GM21528 (cell line): ENCODE data around the gene PARP12.

Experiments
- ATAC-seq: cut with Tn5 transposase; IDR thresholded peaks from one replicate; pipeline ENCODE4 v1.9.1; 2021; ENCODE audit warnings: mild to moderate bottlenecking, moderate library complexity; ENCODE audit not compliant: unreplicated experiment, low FRiP score

Gene PARP12

GRCh38 chr7:139995017-139995915, 67.5 kb downstream of the PARP12 start:
- no peak for ATAC-seq

DNA sequence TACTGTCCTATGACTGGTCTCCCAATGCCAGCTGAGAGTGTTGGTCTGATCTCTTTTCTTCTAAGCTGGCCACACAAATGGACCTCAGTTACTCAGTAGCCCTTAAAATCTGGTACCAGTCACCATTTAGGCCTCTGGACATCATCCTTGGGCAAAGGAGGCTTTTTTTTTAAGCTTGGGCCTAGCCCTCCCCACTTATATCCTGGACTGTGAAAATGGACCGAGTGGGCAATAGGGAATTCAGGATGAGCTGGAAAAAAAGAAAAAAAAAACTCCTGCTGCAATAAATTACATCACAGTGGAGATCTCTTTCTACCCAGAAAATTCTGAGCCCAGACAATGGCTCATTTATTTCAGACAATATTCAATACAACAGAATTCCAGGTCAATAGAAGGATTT, 68.4 kb downstream of the PARP12 start:
- ATAC-seq: no peak

- ATAC-seq: no peak
These were observed 69.2 kb downstream of the PARP12 start for GRCh38 chr7:139993592-139993991.

DNA sequence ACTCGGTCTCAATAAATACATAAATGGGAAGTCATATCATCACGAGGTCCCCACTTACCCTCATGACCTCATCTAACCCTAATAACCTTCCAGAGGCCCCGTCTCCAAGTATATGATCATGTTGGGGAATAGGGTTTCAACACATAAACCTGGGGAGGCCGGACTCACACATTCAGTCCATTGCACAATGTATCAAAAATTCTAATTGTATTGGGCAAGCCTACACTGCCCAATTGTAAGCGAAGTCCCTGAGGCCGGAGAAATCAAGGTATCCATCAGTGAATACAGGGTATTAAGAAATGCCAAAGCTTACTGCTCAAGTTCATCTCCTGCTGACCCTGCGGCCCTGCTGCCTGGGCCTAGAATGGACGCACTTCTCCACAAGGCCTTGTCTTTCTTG, 69.6 kb downstream of the PARP12 start:
- ATAC-seq: no peak

DNA sequence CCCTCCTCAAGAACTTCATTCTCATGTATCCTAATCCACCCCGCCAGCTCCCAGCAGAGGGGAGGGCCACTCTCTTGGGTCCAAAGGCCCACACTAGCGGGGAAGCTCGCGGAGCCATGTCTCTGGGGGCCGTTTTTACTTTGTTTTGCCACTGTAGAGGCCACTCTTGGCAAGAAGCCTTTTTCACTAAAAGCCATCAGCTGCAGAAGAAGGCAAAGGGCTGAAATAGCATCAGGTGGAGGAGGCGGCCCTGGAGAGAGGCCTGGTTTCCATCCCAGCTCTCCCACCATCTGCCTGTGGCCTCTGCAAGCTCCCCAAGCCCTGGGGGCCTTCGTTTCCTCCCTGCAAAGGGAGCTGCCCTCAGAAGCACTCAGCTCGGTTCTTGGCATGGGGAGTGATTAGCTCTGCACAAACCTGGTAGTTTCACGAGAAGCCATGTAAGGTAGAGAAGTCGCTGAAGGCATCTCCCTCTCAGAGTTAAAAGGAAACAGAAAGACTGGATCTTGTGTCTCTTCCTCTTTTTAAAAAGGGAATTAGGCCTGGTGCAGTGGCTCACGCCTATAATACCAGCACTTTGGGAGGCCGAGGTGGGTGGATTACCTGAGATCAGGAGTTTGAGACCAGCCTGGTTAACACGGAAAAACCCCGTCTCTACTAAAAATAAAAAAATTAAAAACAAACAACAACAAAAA, 70.3 kb downstream of the PARP12 start:
- no peak for ATAC-seq

- no peak for ATAC-seq
These were observed 70.8 kb downstream of the PARP12 start for GRCh38 chr7:139991911-139992310.

GRCh38 chr7:139991269-139991666, 71.5 kb downstream of the PARP12 start:
- ATAC-seq: no peak

DNA sequence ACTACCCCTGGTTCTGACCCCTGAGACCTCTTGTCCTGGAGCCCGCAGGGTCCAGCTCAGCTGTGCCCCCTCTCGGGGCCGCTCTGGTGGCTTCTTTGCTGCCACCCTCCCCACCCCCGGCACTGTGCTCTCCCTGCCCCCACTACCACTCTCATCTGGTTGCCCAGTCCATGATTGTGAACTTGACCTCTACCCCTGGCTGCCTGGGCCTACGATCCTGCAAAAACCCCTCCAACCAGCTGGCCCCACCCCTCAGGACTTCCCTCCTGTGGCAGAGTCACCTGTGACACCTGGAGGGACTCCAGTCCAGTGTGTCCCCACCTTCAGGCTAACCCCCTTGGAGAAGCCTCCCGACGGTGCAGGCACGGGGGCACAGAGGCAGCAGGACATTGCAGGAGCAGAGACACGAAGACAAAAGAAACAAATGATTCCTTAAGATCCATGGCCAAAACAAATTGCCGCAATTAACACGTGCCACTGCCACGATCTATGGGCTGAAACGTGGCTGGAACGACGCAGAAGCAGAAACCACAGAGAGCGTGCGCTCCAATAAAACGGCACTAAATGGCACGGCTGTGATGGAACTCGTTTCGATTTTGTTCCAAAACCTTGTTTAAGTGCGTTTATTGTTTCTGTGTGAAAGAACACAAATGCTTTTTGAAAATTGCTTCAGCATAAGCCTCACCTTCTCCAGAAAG, 72.0 kb downstream of the PARP12 start:
- ATAC-seq: no peak

DNA sequence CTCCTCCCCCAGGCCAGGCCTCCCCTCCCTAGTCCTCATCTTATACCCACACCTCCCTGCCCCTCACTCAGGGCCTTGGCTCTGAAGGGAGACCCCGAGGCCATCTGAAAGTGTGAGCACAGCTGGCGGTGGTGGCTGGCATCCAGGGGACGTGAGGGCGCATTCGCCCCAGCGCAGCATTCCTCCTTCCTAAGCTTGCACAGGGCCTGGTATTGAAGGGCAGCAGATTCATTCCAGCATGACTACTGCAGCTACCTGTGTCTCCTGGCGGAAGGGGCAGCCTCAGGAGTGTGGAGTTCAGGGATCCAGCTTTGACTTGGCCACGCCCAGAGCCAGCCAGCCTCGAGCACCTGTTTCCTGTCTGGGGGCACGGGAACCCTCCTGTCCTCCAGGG, 72.6 kb downstream of the PARP12 start:
- ATAC-seq: no peak

DNA sequence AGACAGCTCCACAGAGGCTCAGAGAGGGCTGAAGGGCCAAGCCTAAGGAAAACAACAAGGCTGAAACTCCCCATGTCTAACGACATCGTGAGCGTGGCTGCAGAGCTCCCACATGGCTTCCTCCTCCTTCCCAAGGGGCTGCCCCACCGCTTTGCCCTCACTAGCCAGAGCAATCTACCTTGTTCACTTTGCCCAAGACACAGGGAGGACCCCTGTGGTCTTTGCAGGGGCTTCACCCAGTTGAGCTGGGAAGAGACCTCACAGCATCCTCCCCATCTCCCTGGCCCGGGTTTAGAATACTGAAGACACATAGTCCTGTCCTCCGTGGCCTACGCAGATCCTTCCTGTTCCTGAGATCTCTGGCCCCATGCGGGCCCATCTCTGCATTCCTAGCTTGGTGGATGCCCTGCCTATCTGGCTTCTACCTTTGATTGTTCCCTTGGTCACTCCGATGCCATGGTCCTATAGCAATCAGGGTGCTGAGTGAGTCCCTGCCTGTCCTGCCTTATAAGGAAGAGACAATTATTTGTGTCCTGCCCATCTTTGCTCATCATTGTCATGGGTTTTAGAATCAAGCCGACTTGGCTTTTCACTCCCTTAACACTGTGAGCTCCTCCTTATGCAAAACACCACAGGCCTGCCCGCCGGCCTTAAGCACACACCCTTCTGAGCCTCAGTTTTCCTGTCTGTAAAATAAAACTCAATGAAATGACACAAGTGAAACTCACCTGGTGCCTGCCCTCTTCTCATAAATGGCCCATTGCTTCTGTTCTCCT, 73.2 kb downstream of the PARP12 start:
- no peak for ATAC-seq

DNA sequence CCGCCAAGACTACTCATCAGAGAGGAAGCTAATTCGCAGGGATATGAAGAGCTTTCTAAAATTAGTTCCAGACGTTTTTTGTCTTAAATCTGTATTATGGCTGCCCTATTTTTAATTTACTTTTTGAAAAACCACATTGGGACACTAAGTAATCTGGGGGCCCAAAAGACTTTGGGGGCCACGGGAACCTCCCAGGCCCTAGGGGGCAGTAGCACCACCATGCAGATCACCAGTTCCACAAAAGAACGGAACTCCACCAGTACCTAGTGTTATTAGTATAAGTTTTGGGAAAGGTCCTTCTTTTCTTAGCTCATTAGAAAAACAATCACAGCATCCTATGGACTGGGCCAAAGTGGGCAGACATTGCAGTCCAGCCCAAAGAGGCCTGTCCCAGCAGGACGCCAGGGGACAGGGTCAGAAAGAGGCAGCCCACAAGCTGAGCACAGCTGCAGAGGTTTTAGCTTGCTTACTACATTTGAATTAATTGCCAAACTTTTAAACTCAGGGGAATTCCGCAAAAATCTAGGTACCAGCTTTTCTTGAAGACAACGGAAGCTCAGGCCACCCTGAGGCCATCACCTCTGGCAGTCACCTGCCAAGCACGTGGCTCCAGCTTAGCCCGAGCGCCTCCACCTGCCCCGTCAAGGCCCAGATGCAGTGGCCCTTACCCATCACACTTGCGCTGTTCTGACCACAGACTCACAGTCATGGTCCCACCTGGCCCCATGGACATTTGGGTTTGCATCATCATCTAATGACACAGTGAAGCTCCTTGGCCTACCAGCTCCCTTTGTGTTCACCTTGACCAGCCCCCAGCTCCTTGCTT, 74.8 kb downstream of the PARP12 start:
- no peak for ATAC-seq

DNA sequence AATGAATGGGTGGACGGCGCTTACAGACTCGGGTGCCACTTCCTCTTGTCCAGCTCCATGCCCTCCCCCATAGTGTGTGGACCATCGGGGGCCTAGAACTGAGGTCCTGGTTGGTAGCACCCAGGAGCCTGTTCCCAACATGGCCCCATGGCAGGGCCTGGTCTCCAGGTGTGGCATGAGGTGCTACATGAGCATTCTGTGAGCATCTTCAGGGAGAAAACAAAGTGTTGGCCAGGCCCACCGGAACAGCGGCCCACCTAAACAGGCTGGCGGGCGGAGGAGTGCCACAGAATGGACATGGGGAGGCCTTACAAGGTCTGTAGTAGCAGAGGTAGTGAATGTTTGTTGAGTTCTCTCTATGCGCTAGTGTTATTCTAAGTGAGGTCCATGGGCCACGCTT, 76.9 kb downstream of the PARP12 start:
- no peak for ATAC-seq

GRCh38 chr7:139984642-139985539, 77.9 kb downstream of the PARP12 start:
- ATAC-seq: no peak

DNA sequence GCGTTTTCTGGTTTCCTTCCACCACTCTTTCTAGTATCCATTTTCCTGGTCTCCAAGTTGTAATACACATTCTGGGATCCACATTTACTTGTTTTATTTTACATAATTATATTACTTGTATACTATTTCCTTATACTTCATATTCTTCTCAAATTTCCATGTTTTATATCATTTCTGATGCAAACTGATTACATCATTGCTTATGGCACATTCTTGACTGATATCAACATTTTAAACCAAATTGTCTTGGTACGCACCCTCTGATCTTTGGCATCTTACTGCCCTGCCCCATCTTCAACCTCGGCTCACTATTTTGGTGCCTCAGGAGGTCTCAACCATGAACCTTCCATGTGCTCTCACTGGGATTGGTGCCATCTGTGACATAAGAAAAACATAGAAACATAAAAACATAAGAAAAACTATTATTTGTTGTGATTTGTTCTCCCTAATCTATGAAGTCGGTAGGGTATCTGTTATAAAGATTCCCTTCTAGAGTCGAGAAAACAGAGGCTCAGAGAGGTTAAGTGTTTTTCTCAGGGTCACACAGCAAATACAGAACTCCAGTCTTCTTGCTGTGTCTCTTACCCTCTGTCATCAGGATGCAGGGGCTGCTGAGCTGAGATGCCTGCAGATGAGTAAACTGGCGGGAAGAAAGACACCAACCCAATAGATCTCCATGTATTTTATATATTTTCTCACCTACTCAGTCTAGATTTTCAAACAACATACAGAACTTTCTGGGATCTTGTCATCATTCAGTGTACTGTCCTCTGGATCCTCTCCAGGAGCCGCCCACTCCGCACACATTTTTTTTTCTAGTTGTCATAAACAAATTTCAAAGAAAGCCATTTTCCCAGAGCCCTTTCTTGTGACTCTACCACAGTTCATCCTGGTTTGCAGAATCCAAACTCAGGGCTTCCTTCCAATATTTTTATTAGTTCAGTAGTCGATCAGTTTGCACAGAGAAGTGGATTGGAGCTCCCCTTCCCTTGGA, 79.5 kb downstream of the PARP12 start:
- ATAC-seq: no peak

GRCh38 chr7:139981511-139981895, 81.2 kb downstream of the PARP12 start:
- ATAC-seq: no peak

- no peak for ATAC-seq
These were observed 85.7 kb downstream of the PARP12 start for GRCh38 chr7:139976838-139977656.
